GM12891 (cell line): Measurements from ENCODE around the gene PRODH2.
A peak's percentile ranks its signal among the peaks of the same experiment; 100 is the strongest.

Experiments
- DNase-seq: peaks from one replicate; pipeline ENCODE4 v3.0.0; 2011; ENCODE audit warnings: low spot score; ENCODE audit not compliant: insufficient read length
- FAIRE-seq: peaks from 2 replicates; lab custom pipeline; 2011; peaks lifted over from hg19 to GRCh38; lab: Jason Lieb, UNC
- PAX5 ChIP-seq: IDR thresholded peaks from 2 replicates; pipeline ENCODE4 v1.6.1; 2011; ENCODE audit warnings: low read length, moderate library complexity, mild to moderate bottlenecking; ENCODE audit not compliant: insufficient read depth, severe bottlenecking
- POLR2A ChIP-seq: IDR thresholded peaks from 2 replicates; pipeline ENCODE4 v1.6.1; 2011; ENCODE audit warnings: low read depth, low read length, control low read depth
- POLR2AphosphoS5 ChIP-seq: IDR thresholded peaks from 2 replicates; pipeline ENCODE4 v1.6.1; 2011; ENCODE audit warnings: low read depth, low read length, control low read depth
- POU2F2 ChIP-seq: IDR thresholded peaks from 2 replicates; pipeline ENCODE4 v1.6.1; 2011; ENCODE audit warnings: low read depth, mild to moderate bottlenecking, control low read depth, low read length, moderate library complexity
- SPI1 ChIP-seq: IDR thresholded peaks from 2 replicates; pipeline ENCODE4 v1.6.1; 2011; ENCODE audit warnings: low read depth, low read length, control low read depth
- TAF1 ChIP-seq: IDR thresholded peaks from 2 replicates; pipeline ENCODE4 v1.6.1; 2011; ENCODE audit warnings: low read depth, low read length, control low read depth

Gene PRODH2

DNA sequence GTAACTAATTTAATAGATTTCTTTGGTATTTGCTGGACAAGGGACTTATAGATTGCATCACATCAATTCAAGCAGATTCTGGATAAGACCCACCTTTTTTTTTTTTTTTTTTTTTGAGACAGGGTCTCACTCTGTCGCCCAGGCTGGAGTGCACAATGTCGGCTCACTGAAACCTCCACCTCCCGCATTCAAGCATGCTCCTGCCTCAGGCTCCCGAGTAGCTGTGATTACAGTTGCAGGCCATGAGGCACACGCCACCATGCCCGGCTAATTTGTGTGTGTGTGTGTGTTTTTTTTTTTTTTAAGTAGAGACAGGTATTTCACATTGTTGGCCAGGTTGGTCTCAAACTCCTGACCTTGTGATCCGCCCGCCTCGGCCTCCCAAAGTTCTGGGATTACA, 4.2 kb upstream of the PRODH2 start:
- TF ChIP-seq POLR2AphosphoS5 (no peak), POU2F2 (no peak), SPI1 (no peak), POLR2A (no peak), TAF1 (no peak), PAX5 (no peak)
- no peak for FAIRE-seq

DNA sequence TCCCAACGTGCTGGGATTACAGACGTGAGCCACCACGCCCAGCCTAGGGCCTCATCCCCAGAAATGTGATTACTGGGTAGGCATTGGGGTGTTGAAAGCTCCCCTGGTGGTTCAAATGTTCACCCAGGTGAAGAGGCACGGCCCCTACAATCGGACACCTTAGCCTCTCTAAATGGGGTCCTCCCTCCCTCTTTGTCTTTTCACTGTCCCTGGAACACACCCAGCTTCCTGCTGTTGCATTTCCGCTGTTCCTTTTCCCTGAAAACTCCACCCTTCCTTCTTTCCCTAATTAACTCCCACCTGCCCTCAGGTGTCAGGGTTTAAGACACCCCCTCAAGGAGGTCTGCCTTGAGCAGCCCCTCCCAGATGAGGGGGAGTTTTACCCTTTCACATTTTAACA, 3.6 kb upstream of the PRODH2 start:
- DNase-seq = no peak
- no peak for TF ChIP-seq POU2F2
- FAIRE-seq = no peak

More for the DNA sequence above, 4.2 kb upstream of the PRODH2 start:
- no peak for DNase-seq

DNA sequence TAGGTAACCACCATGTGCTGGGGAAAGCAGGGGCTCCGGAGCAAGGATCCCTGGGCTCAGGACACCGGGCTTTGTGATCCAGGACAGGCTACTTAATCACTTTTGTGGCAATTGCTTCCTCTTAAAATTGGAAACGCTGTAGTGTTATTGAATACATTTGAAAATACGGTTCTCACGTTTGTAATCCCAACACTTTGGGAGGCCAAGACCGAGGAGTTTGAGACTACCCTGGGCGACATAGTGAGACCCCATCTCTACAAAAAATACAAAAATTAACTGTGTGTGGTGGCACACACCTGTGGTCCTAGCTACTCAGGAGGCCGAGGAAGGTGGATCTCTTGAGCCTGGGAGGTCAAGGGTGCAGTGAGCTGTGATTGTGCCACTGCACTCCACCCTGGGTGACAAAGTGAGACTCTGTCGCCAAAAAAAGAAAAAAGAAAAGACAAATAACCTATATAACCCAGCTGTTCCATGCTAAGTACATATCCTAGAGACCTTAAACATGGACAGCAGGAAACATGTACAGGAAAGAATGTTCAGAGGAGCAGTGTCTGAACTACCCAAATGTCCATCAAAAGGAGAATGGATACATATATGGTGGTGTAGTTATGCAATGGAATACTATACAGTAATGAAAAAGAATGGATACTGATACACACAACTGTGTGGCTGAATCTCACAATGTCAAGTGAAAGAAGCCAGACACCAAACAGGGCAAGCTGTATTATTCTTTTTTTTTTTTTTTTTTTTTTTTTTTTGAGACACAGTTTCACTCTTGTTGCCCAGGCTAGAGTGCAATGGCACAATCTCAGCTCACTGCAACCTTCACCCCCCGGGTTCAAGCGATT, 622 bp upstream of the PRODH2 start:
- FAIRE-seq (no peak), DNase-seq (no peak)
- TF ChIP-seq SPI1 = no peak
- TF ChIP-seq TAF1 = no peak
- TF ChIP-seq POLR2A = no peak
- no peak for TF ChIP-seq PAX5
- TF ChIP-seq POU2F2 = no peak
- TF ChIP-seq POLR2AphosphoS5 = no peak

DNA sequence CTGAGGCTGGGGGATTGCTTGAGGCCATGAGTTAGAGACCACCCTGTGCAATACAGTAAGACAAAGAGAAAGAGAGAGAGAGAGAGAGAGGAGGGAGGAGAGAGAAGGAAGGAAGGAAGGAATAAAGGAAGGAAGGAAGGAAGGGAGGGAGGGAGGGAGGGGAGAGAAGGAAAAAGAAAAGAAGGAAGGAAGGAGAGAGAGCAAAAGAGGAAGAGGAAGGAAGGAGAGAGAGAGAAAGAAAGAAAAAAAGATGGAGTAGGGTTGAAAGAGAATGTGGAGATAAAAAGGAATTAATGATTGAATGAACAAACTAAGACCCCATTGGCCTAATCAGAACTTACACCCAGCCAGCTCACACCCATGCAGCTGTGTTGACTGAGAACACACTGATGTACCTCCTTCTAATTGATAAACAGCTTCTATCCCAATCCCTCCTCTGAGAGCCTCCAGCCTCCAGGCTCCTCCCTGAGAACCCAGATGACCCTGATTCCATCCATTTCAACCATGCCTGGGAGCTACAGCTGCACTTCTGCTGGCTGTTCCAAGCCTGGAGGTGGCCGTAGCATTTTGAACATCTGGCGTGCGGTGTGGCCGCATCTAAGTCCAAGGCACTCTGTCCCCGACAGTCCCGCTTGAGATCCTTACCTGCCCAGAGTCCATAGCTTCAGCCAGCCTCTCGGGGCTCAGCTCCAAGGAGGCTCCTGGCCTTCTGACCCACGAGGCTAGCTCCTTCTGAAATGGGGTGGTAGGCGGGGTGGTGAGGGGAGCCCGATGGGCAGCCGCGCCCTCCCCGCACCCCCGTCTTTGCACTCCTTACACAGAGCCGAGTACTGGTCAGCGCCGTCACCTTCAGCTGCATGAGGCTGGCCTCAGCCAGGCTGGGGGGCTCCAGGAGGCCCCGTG, 1.1 kb downstream of the PRODH2 start:
- no peak for TF ChIP-seq TAF1
- no peak for TF ChIP-seq POLR2A
- no peak for TF ChIP-seq SPI1
- no peak for TF ChIP-seq POLR2AphosphoS5
- TF ChIP-seq POU2F2 = no peak
- no peak for TF ChIP-seq PAX5
- DNase-seq (no peak), FAIRE-seq (no peak)

DNA sequence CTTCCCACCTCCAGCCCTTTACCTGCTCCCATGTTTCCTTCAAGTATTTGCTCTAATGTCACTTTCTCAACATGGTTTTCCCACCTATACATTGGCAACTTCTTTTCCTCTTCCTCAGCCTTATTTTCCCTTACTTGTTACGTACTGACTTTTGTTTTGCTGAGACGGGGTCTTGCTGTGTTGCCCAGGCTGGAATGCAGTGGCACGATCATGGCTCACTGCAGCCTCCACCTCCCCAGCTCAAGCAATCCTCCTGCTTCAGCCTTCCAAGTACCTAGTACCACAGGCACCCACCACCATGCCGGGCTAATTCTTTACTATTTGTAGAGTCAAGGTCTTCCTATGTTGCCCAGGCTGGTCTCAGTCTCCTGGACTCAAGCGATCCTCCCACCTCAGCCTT, 5.0 kb downstream of the PRODH2 start:
- no peak for FAIRE-seq

DNA sequence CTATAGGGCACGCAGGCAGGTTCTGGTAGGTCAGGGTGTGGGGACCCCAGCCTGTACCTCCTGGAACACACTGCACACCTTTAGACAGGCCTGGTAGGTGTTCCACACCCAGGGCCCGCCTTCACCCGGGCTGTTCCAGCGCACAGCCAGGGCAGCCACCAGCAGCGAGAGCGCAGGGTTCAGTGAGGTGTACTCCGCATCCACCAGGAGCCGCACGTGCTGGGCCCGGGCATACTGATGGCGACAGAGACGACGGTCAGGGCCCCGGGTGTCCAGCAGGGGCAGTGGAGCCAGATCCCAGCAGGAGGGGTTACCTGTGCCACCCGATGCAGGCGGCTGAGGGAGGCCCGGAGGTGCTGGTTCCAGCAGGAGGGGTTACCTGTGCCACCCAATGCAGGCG, 6.0 kb downstream of the PRODH2 start:
- FAIRE-seq (no peak), DNase-seq (no peak)
- TF ChIP-seq POU2F2 = no peak
- TF ChIP-seq PAX5 = no peak
- no peak for TF ChIP-seq POLR2AphosphoS5
- no peak for TF ChIP-seq POLR2A
- TF ChIP-seq SPI1 = no peak
- TF ChIP-seq TAF1 = no peak

More for the DNA sequence above, 5.0 kb downstream of the PRODH2 start:
- no peak for TF ChIP-seq PAX5
- no peak for TF ChIP-seq TAF1
- no peak for TF ChIP-seq POLR2A
- TF ChIP-seq SPI1 = no peak
- TF ChIP-seq POLR2AphosphoS5 = no peak
- TF ChIP-seq POU2F2 = no peak
- DNase-seq = no peak

DNA sequence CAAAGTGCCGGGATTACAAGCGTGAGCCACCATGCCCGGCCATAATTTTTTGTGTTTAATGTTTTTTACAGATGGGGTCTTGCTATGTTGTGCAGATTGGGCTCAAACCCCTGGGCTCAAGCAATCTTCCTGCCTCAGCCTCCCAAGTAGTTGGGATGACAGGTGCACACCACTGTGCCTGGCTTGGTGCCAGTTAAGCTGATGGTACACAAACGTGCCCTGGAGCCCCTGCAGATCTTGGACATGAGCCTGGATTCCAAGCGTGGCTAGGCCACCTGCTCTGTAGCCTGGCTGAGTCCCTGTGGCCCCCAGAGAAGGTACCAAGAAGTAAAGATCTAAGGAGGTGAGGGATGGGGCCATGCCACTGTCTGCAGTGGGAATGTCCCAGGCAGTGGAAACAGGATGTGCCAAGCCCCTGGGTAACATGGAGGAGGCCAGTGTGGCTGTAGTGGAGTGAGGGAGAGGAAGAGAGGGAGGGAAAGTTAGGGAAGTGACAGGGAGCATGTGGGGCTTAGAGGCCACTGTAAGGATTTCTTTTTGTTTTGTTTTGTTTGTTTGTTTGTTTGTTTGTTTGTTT, 7.0 kb downstream of the PRODH2 start:
- TF ChIP-seq PAX5 (no peak), POLR2AphosphoS5 (no peak), POU2F2 (no peak), TAF1 (no peak), POLR2A (no peak), SPI1 (no peak)
- DNase-seq = no peak
- FAIRE-seq = no peak

DNA sequence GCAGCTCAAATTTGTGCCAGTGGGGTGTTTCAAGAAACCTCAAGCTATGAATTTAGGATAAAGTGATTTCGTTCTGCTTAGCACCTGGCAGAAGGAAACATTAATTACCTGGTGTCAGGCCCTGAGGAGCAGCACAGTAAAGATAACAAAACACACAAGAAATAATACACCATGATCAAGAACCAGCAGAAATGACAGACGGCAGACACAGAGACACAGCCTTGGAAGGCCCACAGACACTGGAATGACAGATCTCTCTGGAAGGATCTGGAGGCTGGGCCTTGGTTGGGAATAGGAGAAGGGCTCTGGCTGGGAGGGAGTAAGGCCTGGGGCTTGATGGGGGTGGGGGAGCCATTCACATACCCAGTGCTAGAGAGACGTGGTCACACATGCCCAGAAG, 10.8 kb downstream of the PRODH2 start:
- TF ChIP-seq POU2F2 = no peak
- no peak for TF ChIP-seq POLR2AphosphoS5
- TF ChIP-seq POLR2A = no peak
- TF ChIP-seq SPI1 = no peak
- no peak for TF ChIP-seq PAX5
- no peak for TF ChIP-seq TAF1
- FAIRE-seq (no peak), DNase-seq (no peak)

DNA sequence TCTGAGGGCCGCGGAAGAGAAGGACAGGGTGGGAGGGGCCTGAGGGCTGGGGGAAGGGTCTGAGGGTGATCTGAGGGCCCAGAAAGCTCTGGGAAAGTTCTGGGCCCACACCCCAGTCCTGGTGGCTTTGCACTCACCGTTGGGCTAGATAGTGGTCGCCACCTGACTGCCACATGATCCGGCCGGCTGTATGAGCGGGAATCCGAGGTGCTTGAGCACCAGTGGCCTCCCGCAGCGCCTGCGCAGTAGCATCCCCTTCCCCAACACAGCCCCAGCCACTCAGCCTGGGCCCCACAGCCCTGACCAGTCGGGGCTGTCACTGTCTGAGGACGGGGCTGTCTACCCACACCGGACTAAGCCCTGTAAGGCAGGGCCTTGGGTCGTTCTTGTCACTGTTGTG, 15.0 kb downstream of the PRODH2 start:
- FAIRE-seq (peak; percentile 5), DNase-seq (no peak)
- TF ChIP-seq POU2F2 (no peak), TAF1 (no peak), SPI1 (no peak), POLR2A (no peak), PAX5 (no peak), POLR2AphosphoS5 (no peak)
